ENCODE measurements around the gene MS4A15. TPM values are rescaled to one million over a fixed set of nuclear protein-coding genes. Genes with fewer than 3 reads are reported as not detected.

The MS4A15 gene
- total RNA-seq, 1 experiment from 2014 or later: not detected

GRCh38 chr11:60803273-60803936 lies 46.7 kb downstream of the MS4A15 start:
- H3K4me3 Mint-ChIP-seq (ENCODE audit: low read depth, unreplicated experiment): no peak overlapping the region
- H3K9me3 Mint-ChIP-seq (ENCODE audit: low read depth, unreplicated experiment): no peaks in the 10 kb centered on the region
- no peak for DNase-seq
- TF ChIP-seq CTCF (IDR thresholded peaks at IDR 0.05; ENCODE audit: unreplicated experiment): no peak
- intact Hi-C loops (cut with micrococcal nuclease; ENCODE audit: unreplicated experiment): no loop called here
- H3K27me3 Mint-ChIP-seq (ENCODE audit: unreplicated experiment): peaks cover 81% of the 10 kb centered on the region
- no peak overlapping the region for H3K27ac Mint-ChIP-seq (ENCODE audit: unreplicated experiment)
- no peaks in the 10 kb centered on the region for H3K36me3 Mint-ChIP-seq (ENCODE audit: insufficient read depth, unreplicated experiment)
- peaks cover 8% of the 10 kb centered on the region for H3K4me1 Mint-ChIP-seq (ENCODE audit: low read depth, unreplicated experiment)
- CTCF ChIA-PET: no interaction called here
- BruUV-seq (replicated peaks): no TSS peak

DNA sequence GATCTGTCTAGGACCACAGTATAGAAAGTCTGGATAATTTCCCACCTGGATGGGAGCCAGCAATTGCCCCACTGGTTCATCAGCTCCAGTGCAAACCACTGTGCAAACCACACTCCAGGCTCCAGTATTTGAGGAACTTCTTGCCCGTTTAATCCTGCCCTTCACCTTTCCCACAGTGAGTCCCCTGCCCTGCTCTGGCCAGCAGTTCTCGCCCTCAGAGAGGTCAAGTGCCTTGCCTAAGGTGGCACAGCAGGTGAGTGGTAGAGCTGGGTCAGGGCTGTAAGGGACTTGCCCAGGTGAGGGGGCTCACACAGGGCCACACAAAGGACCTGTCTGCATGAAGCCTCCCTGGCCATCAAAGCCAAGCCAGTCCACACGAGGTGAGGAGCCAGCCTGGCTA lies 52.6 kb downstream of the MS4A15 start:
- no peak overlapping the region for H3K4me3 Mint-ChIP-seq (ENCODE audit: low read depth, unreplicated experiment)
- TF ChIP-seq CTCF (IDR thresholded peaks at IDR 0.05; ENCODE audit: unreplicated experiment): no peak
- DNase-seq: no peak

GRCh38 chr11:60809691-60810090 lies 53.0 kb downstream of the MS4A15 start:
- TF ChIP-seq CTCF (IDR thresholded peaks at IDR 0.05; ENCODE audit: unreplicated experiment): no peak
- intact Hi-C loops (cut with micrococcal nuclease; ENCODE audit: unreplicated experiment): no loop called here
- H3K9me3 Mint-ChIP-seq (ENCODE audit: low read depth, unreplicated experiment): no peaks in the 10 kb centered on the region
- no peak overlapping the region for H3K4me3 Mint-ChIP-seq (ENCODE audit: low read depth, unreplicated experiment)
- no peaks in the 10 kb centered on the region for H3K36me3 Mint-ChIP-seq (ENCODE audit: insufficient read depth, unreplicated experiment)
- CTCF ChIA-PET: no interaction called here
- BruUV-seq (replicated peaks): no TSS peak
- H3K4me1 Mint-ChIP-seq (ENCODE audit: low read depth, unreplicated experiment): peaks cover 9% of the 10 kb centered on the region
- H3K27me3 Mint-ChIP-seq (ENCODE audit: unreplicated experiment): peaks cover 84% of the 10 kb centered on the region
- no peak for DNase-seq
- no peak overlapping the region for H3K27ac Mint-ChIP-seq (ENCODE audit: unreplicated experiment)

More for the DNA sequence above, 52.6 kb downstream of the MS4A15 start:
- BruUV-seq (replicated peaks): no TSS peak
- Mint-ChIP-seq H3K27me3 (ENCODE audit: unreplicated experiment) (peaks cover 84% of the 10 kb centered on the region), H3K27ac (ENCODE audit: unreplicated experiment) (no peak overlapping the region), H3K9me3 (ENCODE audit: low read depth, unreplicated experiment) (no peaks in the 10 kb centered on the region), H3K36me3 (ENCODE audit: insufficient read depth, unreplicated experiment) (no peaks in the 10 kb centered on the region), H3K4me1 (ENCODE audit: low read depth, unreplicated experiment) (peaks cover 9% of the 10 kb centered on the region)
- CTCF ChIA-PET: no interaction called here
- intact Hi-C loops (cut with micrococcal nuclease; ENCODE audit: unreplicated experiment): no loop called here

DNA sequence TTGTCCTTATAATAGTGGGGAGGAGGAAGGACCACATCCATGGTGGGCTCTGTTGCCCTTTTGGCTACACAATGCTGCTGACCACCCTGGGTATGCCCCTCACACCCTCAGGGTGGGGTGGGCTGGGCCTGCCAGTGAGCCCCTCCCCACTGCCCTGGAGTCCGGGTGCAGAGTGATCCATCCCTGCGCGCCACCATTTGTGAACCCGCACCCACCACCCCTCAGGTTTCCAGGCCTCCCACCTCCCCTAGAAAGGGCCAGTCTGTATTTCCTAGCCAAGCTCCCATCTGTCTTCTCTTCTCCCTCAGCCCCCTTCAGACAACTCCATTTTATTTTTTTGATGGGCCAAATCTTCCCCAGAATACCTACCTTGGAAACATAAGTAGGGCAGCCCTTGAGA lies 53.5 kb downstream of the MS4A15 start:
- Mint-ChIP-seq H3K9me3 (ENCODE audit: low read depth, unreplicated experiment) (no peaks in the 10 kb centered on the region), H3K27me3 (ENCODE audit: unreplicated experiment) (peaks cover 83% of the 10 kb centered on the region), H3K4me1 (ENCODE audit: low read depth, unreplicated experiment) (peaks cover 9% of the 10 kb centered on the region), H3K36me3 (ENCODE audit: insufficient read depth, unreplicated experiment) (no peaks in the 10 kb centered on the region), H3K4me3 (ENCODE audit: low read depth, unreplicated experiment) (no peak overlapping the region), H3K27ac (ENCODE audit: unreplicated experiment) (no peak overlapping the region)
- CTCF ChIA-PET: no interaction called here
- DNase-seq: no peak
- BruUV-seq (replicated peaks): no TSS peak
- no peak for TF ChIP-seq CTCF (IDR thresholded peaks at IDR 0.05; ENCODE audit: unreplicated experiment)
- intact Hi-C loops (cut with micrococcal nuclease; ENCODE audit: unreplicated experiment): no loop called here
